K562 (cell line): ENCODE data around the gene ANKFN1.

Experiments used
- CTBP1 ChIP-seq: fragments of 450-650 bp; IDR thresholded peaks from 2 replicates; pipeline ENCODE4 v1.6.1; 2016; ENCODE audit warnings: borderline replicate concordance
- CTCF ChIP-seq, 3 experiments: IDR thresholded peaks in 2 of 3; conservative IDR thresholded peaks in 1 of 3; 2 replicates each; pipeline ENCODE4 v1.5.1; 2011 to 2012; ENCODE audit warnings: low read length in 3 of 3, mild to moderate bottlenecking in 3 of 3, control low read depth in 2 of 3, improper control_type of control experiment in 1 of 3, inconsistent platforms in 1 of 3, low read depth in 1 of 3, mixed read lengths in 1 of 3, moderate library complexity in 1 of 3; ENCODE audit not compliant: insufficient read depth in 2 of 3
- PATZ1 ChIP-seq: fragments of 250-450 bp; sonication (Bioruptor Pico); IDR thresholded peaks from 2 replicates; pipeline ENCODE4 v1.5.0; 2020; ENCODE audit warnings: mild to moderate bottlenecking, borderline replicate concordance
- POLR2AphosphoS5 ChIP-seq: IDR thresholded peaks from 2 replicates; pipeline ENCODE4 v1.6.1; 2011; ENCODE audit warnings: mild to moderate bottlenecking, low read depth, low read length, moderate library complexity; ENCODE audit not compliant: control insufficient read depth, insufficient read depth
- SAFB2 ChIP-seq: fragments of 200-400 bp; formaldehyde crosslinking; IDR thresholded peaks from 2 replicates; pipeline ENCODE4 v1.6.1; 2018; ENCODE audit warnings: borderline replicate concordance, low read length, low read depth, moderate library complexity; ENCODE audit not compliant: severe bottlenecking
- SIRT6 ChIP-seq: IDR thresholded peaks from one replicate; pipeline ENCODE4 v1.6.1; 2012; ENCODE audit warnings: low read depth, mild to moderate bottlenecking, control low read depth, inconsistent platforms, low read length, moderate library complexity
- ZFP36 ChIP-seq: fragments of 150-350 bp; IDR thresholded peaks from 2 replicates; pipeline ENCODE4 v1.6.1; 2018; ENCODE audit warnings: low read length, low read depth; ENCODE audit not compliant: partially characterized antibody
- ZNF24 ChIP-seq: fragments of 450-650 bp; IDR thresholded peaks from 2 replicates; pipeline ENCODE4 v1.6.1; 2016

- TF ChIP-seq CTBP1: no peak
- no peak for TF ChIP-seq SIRT6
- no peak for TF ChIP-seq POLR2AphosphoS5
- TF ChIP-seq ZNF24: no peak
- TF ChIP-seq CTCF (IDR thresholded peaks at IDR 0.05 in 2 of 3, conservative IDR thresholded peaks at IDR 0.05 in 1 of 3; ENCODE audit: insufficient read depth in 2 of 3, low read depth in 1 of 3, low read length in 3 of 3): no peak
- TF ChIP-seq PATZ1 (CRISPR knock-in tag): no peak
- no peak for TF ChIP-seq SAFB2
- TF ChIP-seq ZFP36: no peak
These were observed 12.0 kb upstream of the ANKFN1 start for GRCh38 chr17:56141046-56141839.
